ENCODE results near the gene WLS.
"Not testable (repeated sequence)": the region's sequence is repeated elsewhere in the genome, so short reads cannot be mapped to it uniquely, and the experiment has no call there.

Gene WLS

GRCh38 chr1:68197461-68197860, 34.9 kb downstream of the WLS start:
- DNase-seq: no peak

- DNase-seq: no peak
These were observed 35.6 kb downstream of the WLS start for GRCh38 chr1:68196676-68197075.

- DNase-seq: no peak
These were observed 40.6 kb downstream of the WLS start for GRCh38 chr1:68191717-68192116.

GRCh38 chr1:68188644-68189340, 43.5 kb downstream of the WLS start:
- no peak for DNase-seq

GRCh38 chr1:68188060-68188538, 44.2 kb downstream of the WLS start:
- DNase-seq: no peak

GRCh38 chr1:68185743-68186142, 46.6 kb downstream of the WLS start:
- no peak for DNase-seq

- DNase-seq: no peak
These were observed 48.4 kb downstream of the WLS start for GRCh38 chr1:68183895-68184294.

GRCh38 chr1:68181165-68181556, 51.2 kb downstream of the WLS start:
- no peak for DNase-seq

- DNase-seq: no peak
These were observed 51.7 kb downstream of the WLS start for GRCh38 chr1:68180441-68181164.

- no peak for DNase-seq
These were observed 53.4 kb downstream of the WLS start for GRCh38 chr1:68178821-68179490.

GRCh38 chr1:68175621-68176398, 56.5 kb downstream of the WLS start:
- no peak for DNase-seq

- no peak for DNase-seq
These were observed 57.6 kb downstream of the WLS start for GRCh38 chr1:68174738-68175113.

GRCh38 chr1:68173936-68174737, 58.2 kb downstream of the WLS start:
- no peak for DNase-seq

- no peak for DNase-seq
These were observed 58.9 kb downstream of the WLS start for GRCh38 chr1:68173283-68173935.

- not testable (repeated sequence) for DNase-seq
These were observed 60.5 kb downstream of the WLS start for GRCh38 chr1:68171795-68172194.

GRCh38 chr1:68168545-68169171, 63.7 kb downstream of the WLS start:
- no peak for DNase-seq

- DNase-seq: no peak
These were observed 65.1 kb downstream of the WLS start for GRCh38 chr1:68167211-68167610.

- DNase-seq: no peak
These were observed 66.0 kb downstream of the WLS start for GRCh38 chr1:68166348-68166747.

GRCh38 chr1:68165665-68166064, 66.7 kb downstream of the WLS start:
- DNase-seq: no peak

GRCh38 chr1:68164918-68165317, 67.4 kb downstream of the WLS start:
- no peak for DNase-seq

GRCh38 chr1:68163220-68163619, 69.1 kb downstream of the WLS start:
- DNase-seq: no peak

Data from activated effector memory CD4-positive, alpha-beta T cell treated with Interleukin-2 at 50 U/mL for 16 hours (primary cell).